Stimulated activated effector memory CD8-positive, alpha-beta T cell treated with anti-CD3 and anti-CD28 coated beads, Interleukin-12 subunit alpha, Interleukin-12 subunit beta, amount 100 ng/mL, for 72 hours (primary cell): ENCODE results near the gene CALD1.

Source experiments
- ATAC-seq: fragments of 150-1000 bp; cut with Tn5 transposase; 2 replicates; pipeline ENCODE4 v1.10.0; 2021
- DNase-seq, 2 donors: peaks; one replicate each; pipeline ENCODE4 v3.0.0; 2021 to 2022; ENCODE audit warnings: low spot score in 2 of 2
- H3K27ac Mint-ChIP-seq: one replicate; pipeline ENCODE4 v1.8.0; 2022; ENCODE audit warnings: mild to moderate bottlenecking, mixed read lengths
- H3K36me3 Mint-ChIP-seq: one replicate; pipeline ENCODE4 v1.8.0; 2022; ENCODE audit warnings: mild to moderate bottlenecking, mixed read lengths
- H3K4me1 Mint-ChIP-seq: one replicate; pipeline ENCODE4 v1.8.0; 2022; ENCODE audit warnings: mixed read lengths
- H3K4me3 Mint-ChIP-seq: one replicate; pipeline ENCODE4 v1.8.0; 2022; ENCODE audit warnings: mild to moderate bottlenecking, mixed read lengths
- H3K9me3 Mint-ChIP-seq: one replicate; pipeline ENCODE4 v1.8.0; 2022; ENCODE audit warnings: mixed read lengths

The CALD1 gene

DNA sequence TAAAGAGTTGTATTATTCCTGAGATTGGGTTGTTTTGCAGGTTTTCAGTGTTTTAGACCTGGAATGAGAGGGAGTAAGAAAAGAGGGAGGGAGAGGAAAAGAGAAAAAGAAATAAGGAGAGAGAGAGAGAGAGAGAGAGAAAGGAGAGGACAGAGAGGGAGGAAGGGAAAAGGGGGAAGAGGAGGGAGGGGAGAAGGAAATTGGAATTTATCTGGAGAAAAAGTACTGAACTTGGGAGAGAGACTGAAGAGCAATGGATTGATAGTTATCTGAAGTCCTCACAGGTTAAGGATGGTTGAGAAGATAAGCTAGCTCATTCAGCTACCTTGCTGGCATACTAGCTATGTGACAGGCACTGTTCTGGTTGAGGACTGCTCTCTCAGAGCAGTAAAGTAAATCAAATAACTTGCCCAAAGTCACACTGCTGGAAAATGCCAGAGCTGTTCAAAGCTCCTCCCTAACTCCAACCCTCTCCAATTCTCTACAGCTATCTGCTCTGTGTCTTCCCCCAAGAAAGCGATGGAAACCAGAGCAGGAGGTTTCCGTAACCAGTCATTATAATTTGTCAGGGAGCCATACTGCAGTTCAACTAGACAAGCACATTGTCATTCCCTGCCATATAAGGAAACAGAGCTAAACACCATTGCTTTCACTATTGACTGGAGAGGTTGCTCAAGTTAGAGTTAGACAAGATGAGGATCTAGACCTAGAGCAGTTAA lies 10.7 kb downstream of the CALD1 start:
- ATAC-seq: no peak
- DNase-seq: no peak
- Mint-ChIP-seq H3K27ac (no peak overlapping the region), H3K4me1 (no peaks in the 10 kb centered on the region), H3K4me3 (no peak overlapping the region), H3K36me3 (no peaks in the 10 kb centered on the region), H3K9me3 (no peaks in the 10 kb centered on the region)

GRCh38 chr7:134792968-134793367 lies 13.5 kb downstream of the CALD1 start:
- H3K27ac Mint-ChIP-seq: no peak overlapping the region
- H3K36me3 Mint-ChIP-seq: no peaks in the 10 kb centered on the region
- no peak for ATAC-seq
- no peaks in the 10 kb centered on the region for H3K9me3 Mint-ChIP-seq
- no peak for DNase-seq
- H3K4me3 Mint-ChIP-seq: no peak overlapping the region
- no peaks in the 10 kb centered on the region for H3K4me1 Mint-ChIP-seq

DNA sequence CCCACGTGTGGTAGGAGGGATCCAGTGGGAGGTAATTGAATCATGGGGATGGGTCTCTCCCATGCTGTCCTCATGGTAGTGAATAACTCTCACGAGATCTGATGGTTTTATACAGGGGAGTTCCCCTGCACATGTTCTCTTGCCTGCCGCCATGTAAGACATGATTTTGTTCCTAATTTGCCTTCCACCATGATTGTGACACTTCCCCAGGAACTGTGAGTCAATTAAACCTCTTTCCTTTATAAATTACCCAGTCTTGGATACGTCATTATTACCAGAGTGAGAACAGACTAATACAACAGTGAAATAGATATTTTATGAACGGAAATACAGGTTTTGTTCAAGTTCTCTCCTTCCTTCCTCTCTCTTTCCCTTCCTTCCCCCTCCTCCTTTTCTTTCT lies 15.8 kb downstream of the CALD1 start:
- H3K36me3 Mint-ChIP-seq: no peaks in the 10 kb centered on the region
- no peak overlapping the region for H3K4me3 Mint-ChIP-seq
- no peak for DNase-seq
- H3K27ac Mint-ChIP-seq: no peak overlapping the region
- no peaks in the 10 kb centered on the region for H3K9me3 Mint-ChIP-seq
- no peaks in the 10 kb centered on the region for H3K4me1 Mint-ChIP-seq
- ATAC-seq: no peak

- no peak for DNase-seq
- no peaks in the 10 kb centered on the region for H3K9me3 Mint-ChIP-seq
- H3K4me3 Mint-ChIP-seq: no peak overlapping the region
- no peaks in the 10 kb centered on the region for H3K36me3 Mint-ChIP-seq
- no peak for ATAC-seq
- H3K27ac Mint-ChIP-seq: no peak overlapping the region
- no peaks in the 10 kb centered on the region for H3K4me1 Mint-ChIP-seq
These were observed 18.7 kb downstream of the CALD1 start for GRCh38 chr7:134798155-134798554.

- no peak for DNase-seq
- Mint-ChIP-seq H3K27ac (no peak overlapping the region), H3K4me1 (no peaks in the 10 kb centered on the region), H3K4me3 (no peak overlapping the region), H3K9me3 (no peaks in the 10 kb centered on the region), H3K36me3 (no peaks in the 10 kb centered on the region)
- no peak for ATAC-seq
These were observed 19.9 kb downstream of the CALD1 start for GRCh38 chr7:134799377-134799776.

- Mint-ChIP-seq H3K4me3 (no peak overlapping the region), H3K27ac (no peak overlapping the region), H3K4me1 (no peaks in the 10 kb centered on the region), H3K36me3 (no peaks in the 10 kb centered on the region), H3K9me3 (no peaks in the 10 kb centered on the region)
- ATAC-seq: no peak
- no peak for DNase-seq
These were observed 23.3 kb downstream of the CALD1 start for GRCh38 chr7:134802762-134803161.

DNA sequence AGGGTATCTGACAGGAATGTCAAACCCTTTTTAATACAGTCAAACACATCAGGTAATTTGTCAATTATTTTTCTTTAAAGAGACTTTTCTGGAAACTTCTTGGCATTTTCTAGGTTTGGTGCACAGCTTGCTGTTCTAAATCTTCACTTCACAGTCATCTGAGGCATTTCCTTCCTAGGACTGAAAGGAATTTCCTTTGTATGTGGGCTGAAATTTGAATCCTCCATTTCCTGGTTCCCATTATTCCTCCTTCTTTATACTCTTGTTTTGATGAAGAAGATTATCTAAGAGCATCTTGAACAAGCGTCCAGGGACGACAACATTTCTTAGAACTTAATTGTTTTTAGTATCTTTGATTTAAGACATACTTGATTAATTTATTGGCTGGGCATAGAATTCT lies 24.9 kb downstream of the CALD1 start:
- Mint-ChIP-seq H3K4me3 (no peak overlapping the region), H3K9me3 (no peaks in the 10 kb centered on the region), H3K27ac (no peak overlapping the region), H3K36me3 (no peaks in the 10 kb centered on the region), H3K4me1 (no peaks in the 10 kb centered on the region)
- ATAC-seq (no peak), DNase-seq (no peak)

- Mint-ChIP-seq H3K4me1 (no peaks in the 10 kb centered on the region), H3K4me3 (no peak overlapping the region), H3K9me3 (no peaks in the 10 kb centered on the region), H3K27ac (no peak overlapping the region), H3K36me3 (no peaks in the 10 kb centered on the region)
- DNase-seq (no peak), ATAC-seq (no peak)
These were observed 25.4 kb downstream of the CALD1 start for GRCh38 chr7:134804854-134805253.

DNA sequence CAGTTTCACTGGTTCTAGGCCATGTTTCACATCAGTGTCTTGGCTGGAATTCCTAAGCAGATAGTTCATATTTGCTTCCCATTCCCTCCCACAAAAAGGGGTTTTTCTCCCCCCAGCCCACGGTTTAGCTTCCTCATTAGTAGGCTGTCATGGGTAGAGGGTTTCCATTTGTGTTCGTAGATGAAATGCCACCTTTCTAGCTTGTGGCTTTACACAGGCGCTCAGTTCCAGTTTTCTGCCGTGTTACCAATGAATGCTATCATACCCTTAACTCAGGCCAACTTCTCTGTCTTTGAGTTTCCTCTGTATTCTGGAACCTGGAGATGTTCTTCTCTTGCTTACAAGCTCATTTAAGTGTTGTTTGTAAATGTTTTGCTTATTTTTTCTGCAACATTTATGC lies 26.8 kb downstream of the CALD1 start:
- H3K27ac Mint-ChIP-seq: no peak overlapping the region
- ATAC-seq: no peak
- DNase-seq: no peak
- H3K36me3 Mint-ChIP-seq: no peaks in the 10 kb centered on the region
- no peak overlapping the region for H3K4me3 Mint-ChIP-seq
- no peaks in the 10 kb centered on the region for H3K4me1 Mint-ChIP-seq
- no peaks in the 10 kb centered on the region for H3K9me3 Mint-ChIP-seq

DNA sequence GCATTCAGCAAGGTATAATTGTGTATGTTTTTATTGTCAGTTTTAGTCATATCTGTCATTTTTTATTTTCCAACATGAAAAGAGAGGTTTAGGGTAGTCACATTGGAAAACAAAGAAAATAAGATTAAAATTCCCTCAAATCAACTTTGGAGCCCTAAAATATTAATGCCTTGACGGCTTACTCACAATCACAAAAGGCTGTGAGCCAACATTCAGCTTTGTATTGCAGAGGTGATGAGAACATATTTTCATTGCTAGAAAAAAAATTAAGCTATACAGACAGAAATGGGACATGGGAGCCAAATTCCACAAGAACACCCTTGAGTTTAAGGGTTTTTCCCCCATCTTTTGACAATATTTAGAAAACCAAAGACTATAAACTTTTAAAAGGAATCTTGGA lies 30.2 kb downstream of the CALD1 start:
- DNase-seq (no peak), ATAC-seq (no peak)
- Mint-ChIP-seq H3K27ac (no peak overlapping the region), H3K36me3 (no peaks in the 10 kb centered on the region), H3K4me1 (no peaks in the 10 kb centered on the region), H3K9me3 (no peaks in the 10 kb centered on the region), H3K4me3 (no peak overlapping the region)

DNA sequence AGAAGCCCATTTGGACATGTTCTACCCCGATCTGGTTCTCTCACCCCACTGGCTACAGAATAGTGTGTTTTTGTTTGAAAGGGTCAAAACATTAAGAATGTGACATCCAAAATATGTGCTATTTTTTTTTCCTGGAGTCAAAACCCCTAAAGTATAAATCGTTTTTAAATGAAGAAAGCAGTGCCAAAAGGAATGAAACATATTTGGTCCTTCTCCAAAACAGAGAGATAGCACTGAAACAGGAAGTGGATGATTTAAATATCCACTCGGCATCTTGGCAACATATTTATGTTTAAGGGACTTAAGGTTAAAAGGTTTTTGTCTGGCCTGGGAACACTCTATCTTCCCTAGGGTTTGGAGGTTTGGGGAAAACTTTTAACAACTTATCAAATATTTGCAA lies 32.3 kb downstream of the CALD1 start:
- H3K4me3 Mint-ChIP-seq: no peak overlapping the region
- no peak for DNase-seq
- H3K9me3 Mint-ChIP-seq: no peaks in the 10 kb centered on the region
- no peaks in the 10 kb centered on the region for H3K36me3 Mint-ChIP-seq
- H3K27ac Mint-ChIP-seq: no peak overlapping the region
- no peaks in the 10 kb centered on the region for H3K4me1 Mint-ChIP-seq
- ATAC-seq: no peak

- Mint-ChIP-seq H3K4me1 (no peaks in the 10 kb centered on the region), H3K36me3 (no peaks in the 10 kb centered on the region), H3K9me3 (no peaks in the 10 kb centered on the region), H3K4me3 (no peak overlapping the region), H3K27ac (no peak overlapping the region)
- DNase-seq (no peak), ATAC-seq (no peak)
These were observed 34.4 kb downstream of the CALD1 start for GRCh38 chr7:134813663-134814396.

GRCh38 chr7:134814730-134815364 lies 35.4 kb downstream of the CALD1 start:
- ATAC-seq (no peak), DNase-seq (no peak)
- no peaks in the 10 kb centered on the region for H3K36me3 Mint-ChIP-seq
- H3K27ac Mint-ChIP-seq: no peak overlapping the region
- no peaks in the 10 kb centered on the region for H3K4me1 Mint-ChIP-seq
- H3K9me3 Mint-ChIP-seq: no peaks in the 10 kb centered on the region
- no peak overlapping the region for H3K4me3 Mint-ChIP-seq

- no peak for ATAC-seq
- H3K4me3 Mint-ChIP-seq: no peak overlapping the region
- no peak overlapping the region for H3K27ac Mint-ChIP-seq
- no peak for DNase-seq
- H3K36me3 Mint-ChIP-seq: no peaks in the 10 kb centered on the region
- H3K4me1 Mint-ChIP-seq: no peaks in the 10 kb centered on the region
- no peaks in the 10 kb centered on the region for H3K9me3 Mint-ChIP-seq
These were observed 39.3 kb downstream of the CALD1 start for GRCh38 chr7:134818613-134819345.

GRCh38 chr7:134819401-134819800 lies 40.0 kb downstream of the CALD1 start:
- no peaks in the 10 kb centered on the region for H3K4me1 Mint-ChIP-seq
- DNase-seq (no peak), ATAC-seq (no peak)
- no peak overlapping the region for H3K27ac Mint-ChIP-seq
- H3K4me3 Mint-ChIP-seq: no peak overlapping the region
- H3K36me3 Mint-ChIP-seq: no peaks in the 10 kb centered on the region
- H3K9me3 Mint-ChIP-seq: no peaks in the 10 kb centered on the region
